ENCODE measurements around the gene DRC7.

- TF ChIP-seq CTCF (IDR thresholded peaks at IDR 0.05) = no peak
- TF ChIP-seq EP300 (IDR thresholded peaks at IDR 0.05; ENCODE audit: borderline replicate concordance in 1 of 2, low read depth in 1 of 2, low read length in 1 of 2) = no peak
- TF ChIP-seq MXI1 (IDR thresholded peaks at IDR 0.05; ENCODE audit: low read depth, low read length) = no peak
- no peak for TF ChIP-seq TCF12 (IDR thresholded peaks at IDR 0.05)
- no peak for TF ChIP-seq TAF1 (IDR thresholded peaks at IDR 0.05; ENCODE audit: borderline replicate concordance, low read depth, low read length)
- TF ChIP-seq RAD21 (IDR thresholded peaks at IDR 0.05; ENCODE audit: low read length) = no peak
- TF ChIP-seq CHD2 (IDR thresholded peaks at IDR 0.05; ENCODE audit: low read length, partially characterized antibody) = no peak
- TF ChIP-seq EZH2phosphoT487 (IDR thresholded peaks at IDR 0.05; ENCODE audit: borderline replicate concordance, low read depth) = no peak
- no peak for TF ChIP-seq MAX (IDR thresholded peaks at IDR 0.05; ENCODE audit: low read depth)
- no peak for TF ChIP-seq POLR2AphosphoS5 (IDR thresholded peaks at IDR 0.05; ENCODE audit: low read depth, low read length)
- TF ChIP-seq GABPA (IDR thresholded peaks at IDR 0.05; ENCODE audit: low read depth) = no peak
- no peak for TF ChIP-seq YY1 (IDR thresholded peaks at IDR 0.05; ENCODE audit: low read depth)
- TF ChIP-seq RFX5 (IDR thresholded peaks at IDR 0.05; ENCODE audit: low read length) = no peak
These were observed 39.8 kb downstream of the DRC7 start for GRCh38 chr16:57734308-57734924.
